Ovary (tissue), 9 donors: Measurements from ENCODE around the gene WNK2. TPM values are rescaled to one million over a fixed set of nuclear protein-coding genes. Genes with fewer than 3 reads are reported as not detected.

Experiments
- DNase-seq, 5 donors: peaks; one replicate each; pipeline ENCODE4 v3.0.0-alpha.2; 2019 to 2020
- H3K27ac ChIP-seq, 2 donors: fragments of 200-600 bp; one replicate each; pipeline versions ENCODE4 v1.5.1 to v1.8.0; 2019 to 2022
- H3K27me3 ChIP-seq: fragments of 200-600 bp; one replicate; pipeline ENCODE4 v1.8.0; 2022
- H3K36me3 ChIP-seq: fragments of 200-600 bp; sonication (generic); one replicate; pipeline ENCODE4 v1.5.1; 2019
- H3K4me1 ChIP-seq: one replicate; pipeline ENCODE4 v1.8.1; 2013; ENCODE audit warnings: mild to moderate bottlenecking, moderate library complexity; ENCODE audit not compliant: insufficient read depth
- H3K4me3 ChIP-seq: fragments of 200-600 bp; sonication (generic); one replicate; pipeline ENCODE4 v1.5.1; 2017
- H3K9me3 ChIP-seq, 2 donors: fragments of 200-600 bp in 1 of 2; sonication (generic) in 1 of 2; one replicate each; pipeline versions ENCODE4 v1.5.1 to v1.8.1; 2013 to 2019; ENCODE audit warnings: mild to moderate bottlenecking in 1 of 2, moderate library complexity in 1 of 2
- CTCF ChIP-seq, 3 donors: fragments of 450-650 bp in 2 of 3; fragments of 200-600 bp in 1 of 3; IDR thresholded peaks; one replicate each; pipeline versions ENCODE4 v1.5.1 to v1.8.0; 2016 to 2022; ENCODE audit warnings: antibody characterized with exemption in 3 of 3, mild to moderate bottlenecking in 1 of 3
- EP300 ChIP-seq: sonication (generic); formaldehyde crosslinking; IDR thresholded peaks from one replicate; pipeline ENCODE4 v1.6.1; 2017; ENCODE audit warnings: antibody characterized with exemption
- POLR2A ChIP-seq: fragments of 450-650 bp; IDR thresholded peaks from one replicate; pipeline ENCODE4 v1.6.1; 2017; ENCODE audit warnings: antibody characterized with exemption, mild to moderate bottlenecking, moderate library complexity
- WGBS, 3 donors: extraction: QIAGEN DNeasy Blood & Tissue Kit in 1 of 3; methylation state at CpG; one replicate each; pipeline versions ENCODE4 v1.1.5 to v1.1.7; 2013 to 2017; 5-methylcytosine and 5-hydroxymethylcytosine counted together
- intact Hi-C, 4 donors: fragments of 100-400 bp; cut with DNase I; formaldehyde crosslinking; loops; one replicate each; pipeline versions ENCODE4 v1.11.0 to v1.15.1; 2022 to 2023
- polyA plus RNA-seq, 2 donors: library from polyadenylated mRNA; stranded (reverse); fragments of 200-250 nt in 1 of 2; fragments of 350-450 nt in 1 of 2; fragmentation: Illumina TruSeq in 1 of 2; extraction: RNeasy Lipid Tissue Mini Kit (QIAGEN cat#74804) in 1 of 2; gene quantifications; one replicate each; pipeline ENCODE4 v1.2.3, GENCODE V29; 2013 to 2014
- total RNA-seq, 7 donors: library from RNA; depleted of rRNA in 2 of 7; stranded (reverse); fragments of >200 nt in 2 of 7; fragmentation: NEBNext Ultra II Directional in 3 of 7; extraction: Animal tissue kit (Norgen Biotek cat#: 25700) in 3 of 7; gene quantifications; one replicate each; pipeline versions ENCODE4 v1.1.0 to v1.2.4, GENCODE V29; 2016 to 2023
- donor health status: DM: no; HTN: no; CAD: no; lungs with moderate emphysema.
- donor health status: DM: no; HTN: no; CAD: no.
- donor health status: Bipolar disorder and iron deficiency.
- donor health status: DM: yes; HTN: yes; CAD: no.
- donor health status: DM: no; HTN: no; CAD: no.
- donor health status: DM: yes; HTN: yes; CAD: no.

Gene WNK2
- total and polyA plus RNA-seq, 9 donors: 0.53 to 24.7 (median 4.4) TPM

GRCh38 chr9:93299418-93300174, 115.7 kb downstream of the WNK2 start:
- no peak overlapping the region for H3K27ac ChIP-seq
- H3K27me3 ChIP-seq: no peaks in the 10 kb centered on the region
- no peak overlapping the region for H3K4me3 ChIP-seq
- WGBS, 3 donors: 51 to 69% (median 65%) methylated on average over 26 of the region's 26 CpGs
- H3K9me3 ChIP-seq: no peaks in the 10 kb centered on the region
- intact Hi-C loops: loop anchor here (5.0 to 10.0 kb wide), 4 partner anchors 125 to 297 kb away; no protein-coding TSS in a partner anchor
- TF ChIP-seq EP300 (no peak), CTCF (IDR thresholded peaks at IDR 0.05) (no peak), POLR2A (no peak)
- H3K4me1 ChIP-seq: peaks cover 6% of the 10 kb centered on the region
- DNase-seq: peak in 2 of 5 donors; percentile 4 to 21
- H3K36me3 ChIP-seq: no peaks in the 10 kb centered on the region

- WGBS, 3 donors: 93 to 96% (median 95%) methylated on average over 14 of the region's 14 CpGs
- intact Hi-C loops: loop anchor here (5.0 to 10.0 kb wide), 4 partner anchors 125 to 298 kb away; no protein-coding TSS in a partner anchor
- H3K27ac ChIP-seq: no peak overlapping the region
Measured at GRCh38 chr9:93300175-93300572, 116.2 kb downstream of the WNK2 start.

GRCh38 chr9:93300585-93301081, 116.7 kb downstream of the WNK2 start:
- no peak for TF ChIP-seq EP300
- TF ChIP-seq POLR2A: no peak
- TF ChIP-seq CTCF (IDR thresholded peaks at IDR 0.05): no peak
- H3K9me3 ChIP-seq: no peaks in the 10 kb centered on the region
- no peak overlapping the region for H3K27ac ChIP-seq
- no peak overlapping the region for H3K4me3 ChIP-seq
- H3K27me3 ChIP-seq: no peaks in the 10 kb centered on the region
- WGBS, 3 donors: 86 to 90% (median 88%) methylated on average over 12 of the region's 12 CpGs
- H3K36me3 ChIP-seq: no peaks in the 10 kb centered on the region
- H3K4me1 ChIP-seq: peaks cover 6% of the 10 kb centered on the region
- DNase-seq: peak in 2 of 5 donors; percentile 8 to 26
- intact Hi-C loops: loop anchor here (5.0 to 10.0 kb wide), 4 partner anchors 126 to 298 kb away; no protein-coding TSS in a partner anchor

More at GRCh38 chr9:93300175-93300572, 116.2 kb downstream of the WNK2 start:
- Histone ChIP-seq H3K4me1 (peaks cover 6% of the 10 kb centered on the region), H3K4me3 (no peak overlapping the region), H3K27me3 (no peaks in the 10 kb centered on the region), H3K9me3 (no peaks in the 10 kb centered on the region), H3K36me3 (no peaks in the 10 kb centered on the region)
- TF ChIP-seq CTCF (IDR thresholded peaks at IDR 0.05) (no peak), EP300 (no peak), POLR2A (no peak)
- peak in 1 of 5 donors; percentile 1 for DNase-seq

GRCh38 chr9:93301291-93301811, 117.4 kb downstream of the WNK2 start:
- H3K27ac ChIP-seq: no peak overlapping the region
- H3K9me3 ChIP-seq: no peaks in the 10 kb centered on the region
- TF ChIP-seq CTCF (IDR thresholded peaks at IDR 0.05): no peak
- TF ChIP-seq POLR2A: no peak
- TF ChIP-seq EP300: no peak
- intact Hi-C loops: loop anchor here (5.0 to 10.0 kb wide), 4 partner anchors 127 to 299 kb away; no protein-coding TSS in a partner anchor
- H3K4me1 ChIP-seq: peaks cover 6% of the 10 kb centered on the region
- H3K27me3 ChIP-seq: no peaks in the 10 kb centered on the region
- peak in 2 of 5 donors; percentile 10 to 13 for DNase-seq
- no peak overlapping the region for H3K4me3 ChIP-seq
- no peaks in the 10 kb centered on the region for H3K36me3 ChIP-seq
- WGBS, 3 donors: 92 to 95% (median 93%) methylated on average over 16 to 17 of the region's 17 CpGs
